ENCODE measurements around the gene C15orf39. TPM values are rescaled to one million over a fixed set of nuclear protein-coding genes. Genes with fewer than 3 reads are reported as not detected.

Gene C15orf39
- total and polyA plus RNA-seq, 9 of the 15 experiments (the other 6 are each of a cell fraction or from before 2014, with no cell fraction given): 0.31 to 29.8 (median 4.4) TPM

DNA sequence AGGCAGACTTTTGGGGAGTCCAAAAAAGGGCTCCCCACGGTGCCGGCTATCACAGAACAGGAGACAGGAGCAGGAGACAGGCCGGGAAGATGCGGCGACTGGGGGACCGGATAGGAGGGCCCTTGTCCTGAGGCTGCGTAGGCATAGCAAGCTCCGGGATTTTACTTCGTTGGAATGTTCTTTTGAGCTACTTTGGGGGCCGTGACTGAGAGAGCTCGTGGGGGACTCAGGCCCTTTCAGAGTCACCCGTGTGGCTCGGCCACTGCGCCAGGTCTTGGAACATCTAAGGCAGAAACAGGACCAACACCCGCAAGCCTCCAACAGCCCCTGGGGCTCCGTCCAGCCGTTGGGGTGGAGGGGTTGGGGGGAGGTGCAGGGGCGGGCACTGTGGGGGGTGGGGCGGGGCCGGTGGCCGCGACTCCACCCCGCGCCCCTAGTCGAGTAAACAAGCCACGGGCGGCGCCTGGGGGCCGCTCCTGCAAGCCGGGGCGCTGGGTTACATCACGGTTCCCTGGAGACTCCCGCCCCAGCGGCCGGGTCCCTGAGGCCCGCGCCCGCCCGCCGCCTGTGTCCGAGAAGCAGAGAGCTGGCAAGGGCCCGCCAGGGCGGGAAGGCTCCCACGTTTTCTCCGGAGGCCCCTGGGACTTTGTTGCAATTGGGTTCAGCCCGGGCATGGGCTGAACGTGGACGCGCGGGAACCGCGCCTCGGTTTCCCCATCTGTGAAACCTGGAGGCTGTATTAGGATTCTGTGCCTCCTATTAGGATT lies 23.3 kb upstream of the C15orf39 start:
- BruUV-seq (replicated peaks): no TSS peak
- FAIRE-seq: no peak
- DNase-seq (ENCODE audit: extremely low read depth in 1 of 4, low spot score in 3 of 4): peak; percentile 81 to 96 (median 92)
- peak overlapping the region; percentile 54 for H3K4me2 ChIP-seq (ENCODE audit: insufficient read depth, low read length)
- no peaks in the 10 kb centered on the region for H3K9me3 ChIP-seq (replicated peaks; ENCODE audit: control insufficient read depth, insufficient read depth, low read depth, low read length)
- H3K9ac ChIP-seq (ENCODE audit: insufficient read depth in 1 of 2, low read depth in 2 of 2, low read length in 2 of 2): peak overlapping the region; percentile 64 to 91
- H3K27me3 ChIP-seq (ENCODE audit: control insufficient read depth in 2 of 2, insufficient read depth in 2 of 2, low read length in 2 of 2): no peaks in the 10 kb centered on the region
- no peaks in the 10 kb centered on the region for H3K36me3 ChIP-seq (ENCODE audit: control insufficient read depth, insufficient read depth, low read length)
- intact Hi-C loops (cut with micrococcal nuclease) (no loop called here), in situ Hi-C loops (cut with MboI) (no loop called here)
- H3K79me2 ChIP-seq (ENCODE audit: control insufficient read depth, insufficient read depth, low read length): no peaks in the 10 kb centered on the region
- peak overlapping the region; percentile 57; the same call in 1 of the 3 replicates for H3K27ac ChIP-seq (ENCODE audit: extremely low read depth, low read depth, low read length)
- ChIA-PET CTCF (ENCODE audit: low intra/inter-chr PET ratio) (no interaction called here), POLR2A (interaction anchor here (0.6 to 1.9 kb wide), 4 partner anchors 12 to 140 kb away, joined by 3 to 6 read pairs (median 5); no protein-coding TSS in a partner anchor)
- peak overlapping the region; percentile 29 for H3K4me3 ChIP-seq
- H2AFZ ChIP-seq (ENCODE audit: low read depth, low read length): peak overlapping the region; percentile 85
- H3K4me1 ChIP-seq (replicated peaks in 1 of 2; ENCODE audit: control insufficient read depth in 2 of 2, insufficient read depth in 2 of 2, low read length in 2 of 2): peaks cover 34 to 40% of the 10 kb centered on the region in 2 experiments
- WGBS (ENCODE audit: insufficient coverage, low coverage, missing lambda C conversion rate): 16% methylated on average over 39 of the region's 53 CpGs
- H4K20me1 ChIP-seq (replicated peaks; ENCODE audit: control insufficient read depth, insufficient read depth, low read length): no peaks in the 10 kb centered on the region
- ATAC-seq: peak; percentile 92
- H3K9me1 ChIP-seq (ENCODE audit: control insufficient read depth, insufficient read depth, low read length): no peaks in the 10 kb centered on the region
- TF ChIP-seq ZNF589 (CRISPR knock-in tag; IDR thresholded peaks at IDR 0.05; ENCODE audit: low read depth): 0 out of 2 replicates have a peak, but pooled peaks have one; percentile 65
- 0 out of 2 replicates have a peak, but pooled peaks have one; percentile 17 for TF ChIP-seq NCOR1 (IDR thresholded peaks at IDR 0.05)
- TF ChIP-seq ZNF224 (CRISPR knock-in tag; IDR thresholded peaks at IDR 0.05): no peak
- TF ChIP-seq ZNF586 (CRISPR knock-in tag; conservative IDR thresholded peaks at IDR 0.05): no peak
- TF ChIP-seq, protein P1, sequence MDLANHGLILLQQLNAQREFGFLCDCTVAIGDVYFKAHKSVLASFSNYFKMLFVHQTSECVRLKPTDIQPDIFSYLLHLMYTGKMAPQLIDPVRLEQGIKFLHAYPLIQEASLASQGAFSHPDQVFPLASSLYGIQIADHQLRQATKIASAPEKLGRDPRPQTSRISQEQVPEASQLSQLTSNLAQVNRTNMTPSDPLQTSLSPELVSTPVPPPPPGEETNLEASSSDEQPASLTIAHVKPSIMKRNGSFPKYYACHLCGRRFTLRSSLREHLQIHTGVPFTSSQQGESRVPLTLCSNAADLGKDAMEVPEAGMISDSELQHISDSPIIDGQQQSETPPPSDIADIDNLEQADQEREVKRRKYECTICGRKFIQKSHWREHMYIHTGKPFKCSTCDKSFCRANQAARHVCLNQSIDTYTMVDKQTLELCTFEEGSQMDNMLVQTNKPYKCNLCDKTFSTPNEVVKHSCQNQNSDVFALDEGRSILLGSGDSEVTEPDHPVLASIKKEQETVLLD (IDR thresholded peaks at IDR 0.05): no peak
- TF ChIP-seq PHB (CRISPR knock-in tag; IDR thresholded peaks at IDR 0.05): no peak
- TF ChIP-seq, protein P2, sequence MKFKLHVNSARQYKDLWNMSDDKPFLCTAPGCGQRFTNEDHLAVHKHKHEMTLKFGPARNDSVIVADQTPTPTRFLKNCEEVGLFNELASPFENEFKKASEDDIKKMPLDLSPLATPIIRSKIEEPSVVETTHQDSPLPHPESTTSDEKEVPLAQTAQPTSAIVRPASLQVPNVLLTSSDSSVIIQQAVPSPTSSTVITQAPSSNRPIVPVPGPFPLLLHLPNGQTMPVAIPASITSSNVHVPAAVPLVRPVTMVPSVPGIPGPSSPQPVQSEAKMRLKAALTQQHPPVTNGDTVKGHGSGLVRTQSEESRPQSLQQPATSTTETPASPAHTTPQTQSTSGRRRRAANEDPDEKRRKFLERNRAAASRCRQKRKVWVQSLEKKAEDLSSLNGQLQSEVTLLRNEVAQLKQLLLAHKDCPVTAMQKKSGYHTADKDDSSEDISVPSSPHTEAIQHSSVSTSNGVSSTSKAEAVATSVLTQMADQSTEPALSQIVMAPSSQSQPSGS (CRISPR knock-in tag; IDR thresholded peaks at IDR 0.05): no peak
- peak; percentile 87 for TF ChIP-seq POLR2G (IDR thresholded peaks at IDR 0.05; ENCODE audit: low read depth, low read length)
- no peak for TF ChIP-seq ZFP36 (IDR thresholded peaks at IDR 0.05; ENCODE audit: low read depth, low read length, partially characterized antibody)
- no peak for TF ChIP-seq ZNF140 (CRISPR knock-in tag; IDR thresholded peaks at IDR 0.05)
- TF ChIP-seq, protein P3, sequence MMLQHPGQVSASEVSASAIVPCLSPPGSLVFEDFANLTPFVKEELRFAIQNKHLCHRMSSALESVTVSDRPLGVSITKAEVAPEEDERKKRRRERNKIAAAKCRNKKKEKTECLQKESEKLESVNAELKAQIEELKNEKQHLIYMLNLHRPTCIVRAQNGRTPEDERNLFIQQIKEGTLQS (IDR thresholded peaks at IDR 0.05): peak; percentile 51
- TF ChIP-seq, protein P3 (CRISPR knock-in tag; conservative IDR thresholded peaks at IDR 0.05): no peak
- TF ChIP-seq, protein P4, sequence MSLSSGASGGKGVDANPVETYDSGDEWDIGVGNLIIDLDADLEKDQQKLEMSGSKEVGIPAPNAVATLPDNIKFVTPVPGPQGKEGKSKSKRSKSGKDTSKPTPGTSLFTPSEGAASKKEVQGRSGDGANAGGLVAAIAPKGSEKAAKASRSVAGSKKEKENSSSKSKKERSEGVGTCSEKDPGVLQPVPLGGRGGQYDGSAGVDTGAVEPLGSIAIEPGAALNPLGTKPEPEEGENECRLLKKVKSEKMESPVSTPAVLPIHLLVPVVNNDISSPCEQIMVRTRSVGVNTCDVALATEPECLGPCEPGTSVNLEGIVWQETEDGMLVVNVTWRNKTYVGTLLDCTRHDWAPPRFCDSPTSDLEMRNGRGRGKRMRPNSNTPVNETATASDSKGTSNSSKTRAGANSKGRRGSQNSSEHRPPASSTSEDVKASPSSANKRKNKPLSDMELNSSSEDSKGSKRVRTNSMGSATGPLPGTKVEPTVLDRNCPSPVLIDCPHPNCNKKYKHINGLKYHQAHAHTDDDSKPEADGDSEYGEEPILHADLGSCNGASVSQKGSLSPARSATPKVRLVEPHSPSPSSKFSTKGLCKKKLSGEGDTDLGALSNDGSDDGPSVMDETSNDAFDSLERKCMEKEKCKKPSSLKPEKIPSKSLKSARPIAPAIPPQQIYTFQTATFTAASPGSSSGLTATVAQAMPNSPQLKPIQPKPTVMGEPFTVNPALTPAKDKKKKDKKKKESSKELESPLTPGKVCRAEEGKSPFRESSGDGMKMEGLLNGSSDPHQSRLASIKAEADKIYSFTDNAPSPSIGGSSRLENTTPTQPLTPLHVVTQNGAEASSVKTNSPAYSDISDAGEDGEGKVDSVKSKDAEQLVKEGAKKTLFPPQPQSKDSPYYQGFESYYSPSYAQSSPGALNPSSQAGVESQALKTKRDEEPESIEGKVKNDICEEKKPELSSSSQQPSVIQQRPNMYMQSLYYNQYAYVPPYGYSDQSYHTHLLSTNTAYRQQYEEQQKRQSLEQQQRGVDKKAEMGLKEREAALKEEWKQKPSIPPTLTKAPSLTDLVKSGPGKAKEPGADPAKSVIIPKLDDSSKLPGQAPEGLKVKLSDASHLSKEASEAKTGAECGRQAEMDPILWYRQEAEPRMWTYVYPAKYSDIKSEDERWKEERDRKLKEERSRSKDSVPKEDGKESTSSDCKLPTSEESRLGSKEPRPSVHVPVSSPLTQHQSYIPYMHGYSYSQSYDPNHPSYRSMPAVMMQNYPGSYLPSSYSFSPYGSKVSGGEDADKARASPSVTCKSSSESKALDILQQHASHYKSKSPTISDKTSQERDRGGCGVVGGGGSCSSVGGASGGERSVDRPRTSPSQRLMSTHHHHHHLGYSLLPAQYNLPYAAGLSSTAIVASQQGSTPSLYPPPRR (CRISPR knock-in tag; IDR thresholded peaks at IDR 0.05; ENCODE audit: borderline replicate concordance): no peak
